Peyer's patch (tissue), 4 donors: ENCODE results near the gene CPA2. TPM values are rescaled to one million over a fixed set of nuclear protein-coding genes. Genes with fewer than 3 reads are reported as not detected.
"Not testable (repeated sequence)": the region's sequence is repeated elsewhere in the genome, so short reads cannot be mapped to it uniquely, and the experiment has no call there.

Experiments
- DNase-seq, 3 donors: peaks; one replicate each; pipeline ENCODE4 v3.0.0-alpha.2; 2017 to 2019
- H3K27ac ChIP-seq, 4 donors: fragments of 200-600 bp; sonication (generic); one replicate each; pipeline ENCODE4 v1.5.1; 2016 to 2019
- H3K27me3 ChIP-seq, 2 donors: fragments of 200-600 bp; sonication (generic); one replicate each; pipeline ENCODE4 v1.5.1; 2019
- H3K36me3 ChIP-seq, 3 donors: fragments of 200-600 bp; sonication (generic); one replicate each; pipeline ENCODE4 v1.5.1; 2016 to 2019
- H3K4me1 ChIP-seq, 4 donors: fragments of 200-600 bp; sonication (generic); one replicate each; pipeline ENCODE4 v1.5.1; 2016 to 2019
- H3K4me3 ChIP-seq, 4 donors: fragments of 200-600 bp; sonication (generic); 1 replicate in 3 of 4; 2 replicates in 1 of 4; pipeline ENCODE4 v1.5.1; 2016 to 2019; ENCODE audit warnings: mild to moderate bottlenecking in 1 of 4
- H3K9me3 ChIP-seq, 4 donors: fragments of 200-600 bp; sonication (generic); one replicate each; pipeline ENCODE4 v1.5.1; 2016 to 2019; ENCODE audit warnings: mild to moderate bottlenecking in 1 of 4
- CTCF ChIP-seq, 6 experiments: fragments of 450-650 bp in 4 of 6; fragments of 200-600 bp in 2 of 6; sonication (generic) in 1 of 6; IDR thresholded peaks; one replicate each; pipeline ENCODE4 v1.5.1; 2017 to 2019; ENCODE audit warnings: antibody characterized with exemption in 6 of 6, mild to moderate bottlenecking in 3 of 6, moderate library complexity in 1 of 6
- POLR2A ChIP-seq, 2 donors: fragments of 450-650 bp; IDR thresholded peaks; one replicate each; pipeline ENCODE4 v1.5.1; 2017; ENCODE audit warnings: antibody characterized with exemption in 2 of 2, mild to moderate bottlenecking in 2 of 2, moderate library complexity in 2 of 2
- total RNA-seq, 4 donors: library from RNA; depleted of rRNA; stranded (reverse); fragments of >200 nt; gene quantifications; one replicate each; pipeline ENCODE4 v1.1.0, GENCODE V29; 2016

CPA2 gene
- total RNA-seq, 4 donors from 2014 or later, result 2.6 to 12.6 (median 2.7) TPM; not detected in 1

- H3K4me3 ChIP-seq, result no peak overlapping the region
- H3K9me3 ChIP-seq, result no peaks in the 10 kb centered on the region
- no peaks in the 10 kb centered on the region for H3K4me1 ChIP-seq
- no peak for DNase-seq
- no peak for TF ChIP-seq CTCF (IDR thresholded peaks at IDR 0.05)
- no peak for TF ChIP-seq POLR2A (IDR thresholded peaks at IDR 0.05)
- H3K27me3 ChIP-seq, result no peaks in the 10 kb centered on the region
- H3K36me3 ChIP-seq, result no peaks in the 10 kb centered on the region
- H3K27ac ChIP-seq, result no peak overlapping the region
Observed at GRCh38 chr7:130314305-130314704, 47.6 kb downstream of the CPA2 start.

- Histone ChIP-seq H3K4me3 (no peak overlapping the region), H3K27ac (no peak overlapping the region), H3K9me3 (no peaks in the 10 kb centered on the region), H3K4me1 (no peaks in the 10 kb centered on the region), H3K27me3 (no peaks in the 10 kb centered on the region), H3K36me3 (no peaks in the 10 kb centered on the region)
- DNase-seq, result no peak
- TF ChIP-seq POLR2A (IDR thresholded peaks at IDR 0.05), result no peak
- TF ChIP-seq CTCF (IDR thresholded peaks at IDR 0.05), result no peak
Observed at GRCh38 chr7:130319541-130319940, 52.9 kb downstream of the CPA2 start.

DNA sequence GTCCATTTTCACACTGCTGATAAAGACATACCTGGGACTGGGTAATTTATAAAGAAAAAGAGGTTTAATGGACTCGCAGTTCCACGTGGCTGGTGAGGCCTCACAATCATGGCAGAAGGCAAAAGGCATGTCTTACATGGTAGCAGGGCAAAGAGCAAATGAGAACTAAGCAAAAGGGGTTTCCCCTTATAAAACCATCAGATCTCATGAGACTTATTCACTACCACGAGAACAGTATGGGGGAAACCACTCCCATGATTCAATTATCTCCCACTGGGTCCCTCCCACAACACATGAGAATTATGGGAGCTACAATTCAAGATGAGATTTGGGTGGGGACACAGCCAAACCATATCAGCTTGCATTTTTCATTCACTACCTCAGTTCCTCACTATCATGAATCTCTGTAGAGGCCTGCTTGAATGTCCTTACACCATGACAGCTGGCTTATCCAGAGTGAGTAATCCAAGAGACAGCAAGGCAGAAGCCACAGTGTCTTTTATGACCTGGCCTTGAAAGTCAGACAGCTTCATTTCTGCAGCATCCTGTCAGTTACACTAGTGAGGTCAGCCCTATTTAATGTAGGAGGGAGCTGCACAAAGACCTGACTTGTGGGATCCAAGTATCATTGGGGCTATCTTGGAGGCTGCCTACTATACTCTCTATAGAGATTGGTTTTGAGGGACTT, 55.0 kb downstream of the CPA2 start:
- not testable (repeated sequence) for H3K4me3 ChIP-seq, H3K4me1 ChIP-seq, H3K9me3 ChIP-seq, DNase-seq, H3K27me3 ChIP-seq, H3K27ac ChIP-seq, H3K36me3 ChIP-seq

DNA sequence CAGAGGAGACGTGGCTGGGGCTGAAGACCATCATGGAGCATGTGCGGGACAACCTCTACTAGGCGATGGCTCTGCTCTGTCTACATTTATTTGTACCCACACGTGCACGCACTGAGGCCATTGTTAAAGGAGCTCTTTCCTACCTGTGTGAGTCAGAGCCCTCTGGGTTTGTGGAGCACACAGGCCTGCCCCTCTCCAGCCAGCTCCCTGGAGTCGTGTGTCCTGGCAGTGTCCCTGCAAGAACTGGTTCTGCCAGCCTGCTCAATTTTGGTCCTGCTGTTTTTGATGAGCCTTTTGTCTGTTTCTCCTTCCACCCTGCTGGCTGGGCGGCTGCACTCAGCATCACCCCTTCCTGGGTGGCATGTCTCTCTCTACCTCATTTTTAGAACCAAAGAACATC, 56.0 kb downstream of the CPA2 start:
- TF ChIP-seq POLR2A (IDR thresholded peaks at IDR 0.05) (no peak), CTCF (IDR thresholded peaks at IDR 0.05) (no peak)
- H3K9me3 ChIP-seq, result no peaks in the 10 kb centered on the region
- no peaks in the 10 kb centered on the region for H3K4me1 ChIP-seq
- no peak overlapping the region for H3K4me3 ChIP-seq
- H3K27me3 ChIP-seq, result no peaks in the 10 kb centered on the region
- H3K27ac ChIP-seq, result no peak overlapping the region
- no peak for DNase-seq
- H3K36me3 ChIP-seq, result no peaks in the 10 kb centered on the region

DNA sequence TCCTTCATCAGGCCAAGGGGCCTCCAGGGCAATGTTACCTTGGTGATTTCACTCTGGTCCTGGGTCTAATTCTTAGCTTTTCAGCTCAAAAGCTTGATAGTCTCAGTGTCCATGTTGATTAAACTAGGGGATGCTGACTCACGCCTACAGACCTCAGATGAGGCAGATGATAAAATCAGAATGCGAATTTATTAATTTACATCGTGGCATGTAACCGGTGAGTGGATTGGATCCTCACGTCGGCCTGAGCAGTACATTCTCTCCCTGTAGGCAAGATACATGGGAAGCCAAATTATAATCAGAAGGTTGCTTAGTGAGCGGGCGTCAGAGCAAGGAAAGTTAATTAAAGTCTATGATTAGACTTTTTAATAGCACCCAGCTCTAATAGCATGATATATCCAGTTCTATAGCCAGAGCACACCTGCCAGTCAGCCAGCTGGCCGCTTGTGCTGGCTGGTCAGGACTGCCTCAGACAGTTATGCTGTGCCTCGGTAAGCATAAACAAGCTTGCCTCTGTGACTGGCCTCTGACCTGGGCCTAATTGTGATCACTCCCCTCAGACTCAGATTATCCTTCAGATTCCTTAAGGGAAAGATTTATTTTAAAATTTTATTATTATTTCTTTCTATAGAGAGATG, 57.8 kb downstream of the CPA2 start:
- DNase-seq, result no peak
- H3K27ac ChIP-seq, result no peak overlapping the region
- no peak for TF ChIP-seq CTCF (IDR thresholded peaks at IDR 0.05)
- no peak overlapping the region for H3K4me3 ChIP-seq
- H3K4me1 ChIP-seq, result no peaks in the 10 kb centered on the region
- H3K9me3 ChIP-seq, result no peaks in the 10 kb centered on the region
- no peaks in the 10 kb centered on the region for H3K27me3 ChIP-seq
- H3K36me3 ChIP-seq, result no peaks in the 10 kb centered on the region

GRCh38 chr7:130329681-130330080, 63.0 kb downstream of the CPA2 start:
- DNase-seq, result no peak
- H3K27me3 ChIP-seq, result no peaks in the 10 kb centered on the region
- H3K36me3 ChIP-seq, result no peaks in the 10 kb centered on the region
- TF ChIP-seq POLR2A (IDR thresholded peaks at IDR 0.05) (no peak), CTCF (IDR thresholded peaks at IDR 0.05) (no peak)
- H3K4me3 ChIP-seq, result no peak overlapping the region
- H3K4me1 ChIP-seq, result no peaks in the 10 kb centered on the region
- H3K27ac ChIP-seq, result no peak overlapping the region
- H3K9me3 ChIP-seq, result no peaks in the 10 kb centered on the region
